Neural progenitor cell (in vitro differentiated cells): Measurements from ENCODE around the gene TMEM236. TPM values are rescaled to one million over a fixed set of nuclear protein-coding genes. Genes with fewer than 3 reads are reported as not detected.

Experiments used
- DNase-seq: peaks from one replicate; pipeline ENCODE4 v3.0.0-alpha.2; 2016; ENCODE audit warnings: low spot score
- H2AFZ ChIP-seq: fragments of 200-600 bp; sonication (generic); replicated peaks from 2 replicates; pipeline ENCODE4 v1.6.1; 2016; ENCODE audit warnings: antibody characterized with exemption
- H3F3A ChIP-seq: fragments of 200-600 bp; sonication (generic); 2 replicates; pipeline ENCODE4 v1.6.1; 2016; ENCODE audit warnings: antibody characterized with exemption, low read depth
- H3K27ac ChIP-seq: fragments of 200-600 bp; sonication (generic); 2 replicates; pipeline ENCODE4 v1.5.1; 2016; ENCODE audit warnings: mild to moderate bottlenecking
- H3K27me3 ChIP-seq: fragments of 200-600 bp; sonication (generic); 2 replicates; pipeline ENCODE4 v1.6.1; 2016; ENCODE audit warnings: mild to moderate bottlenecking, moderate library complexity
- H3K36me3 ChIP-seq: fragments of 200-600 bp; sonication (generic); 2 replicates; pipeline ENCODE4 v1.5.1; 2016
- H3K4me1 ChIP-seq: fragments of 200-600 bp; sonication (generic); 2 replicates; pipeline ENCODE4 v1.6.1; 2016; ENCODE audit warnings: mixed run types
- H3K4me2 ChIP-seq: fragments of 200-600 bp; sonication (generic); 2 replicates; pipeline ENCODE4 v1.6.1; 2016
- H3K4me3 ChIP-seq: fragments of 200-600 bp; sonication (generic); 2 replicates; pipeline ENCODE4 v1.5.1; 2016
- H3K79me2 ChIP-seq: fragments of 200-600 bp; sonication (generic); 2 replicates; pipeline ENCODE4 v1.6.1; 2016; ENCODE audit warnings: low read depth
- H3K9ac ChIP-seq: fragments of 200-600 bp; sonication (generic); 2 replicates; pipeline ENCODE4 v1.6.1; 2016
- H3K9me3 ChIP-seq: fragments of 200-600 bp; sonication (generic); 2 replicates; pipeline ENCODE4 v1.5.1; 2016; ENCODE audit warnings: low read depth
- H4K20me1 ChIP-seq: fragments of 200-600 bp; sonication (generic); 2 replicates; pipeline ENCODE4 v1.6.1; 2016; ENCODE audit warnings: low read depth
- H3K27ac Mint-ChIP-seq: 3 replicates; pipeline ENCODE4 v1.8.0; 2021; ENCODE audit warnings: mixed read lengths
- H3K27me3 Mint-ChIP-seq: 2 replicates; pipeline ENCODE4 v1.8.0; 2022; ENCODE audit warnings: low read depth, mild to moderate bottlenecking, inconsistent platforms, moderate library complexity, mixed read lengths; ENCODE audit not compliant: insufficient read depth
- H3K36me3 Mint-ChIP-seq: 3 replicates; pipeline ENCODE4 v1.8.0; 2021; ENCODE audit warnings: mixed read lengths
- H3K4me1 Mint-ChIP-seq: 3 replicates; pipeline ENCODE4 v1.8.0; 2021; ENCODE audit warnings: mixed read lengths
- H3K4me3 Mint-ChIP-seq: 3 replicates; pipeline ENCODE4 v1.8.0; 2021; ENCODE audit warnings: mild to moderate bottlenecking, moderate library complexity, mixed read lengths
- H3K9me3 Mint-ChIP-seq: 3 replicates; pipeline ENCODE4 v1.8.0; 2020; ENCODE audit warnings: mixed read lengths
- CTCF ChIP-seq: fragments of 200-600 bp; sonication (generic); IDR thresholded peaks from 2 replicates; pipeline ENCODE4 v1.5.1; 2017; ENCODE audit warnings: antibody characterized with exemption, mild to moderate bottlenecking
- EZH2 ChIP-seq: fragments of 200-600 bp; sonication (generic); IDR thresholded peaks from 2 replicates; pipeline ENCODE4 v1.6.1; 2017; ENCODE audit warnings: antibody characterized with exemption, mild to moderate bottlenecking, moderate library complexity
- EZH2phosphoT487 ChIP-seq: fragments of 200-600 bp; sonication (generic); IDR thresholded peaks from 2 replicates; pipeline ENCODE4 v1.6.1; 2017; ENCODE audit warnings: antibody characterized with exemption
- total RNA-seq: library from RNA; depleted of rRNA; stranded (reverse); fragments of >200 nt; gene quantifications from 2 replicates; pipeline ENCODE4 v1.2.3, GENCODE V29; 2015; ENCODE audit warnings: low replicate concordance

Gene TMEM236
- total RNA-seq, 1 donor from 2014 or later = not detected

- H3K4me3 ChIP-seq = no peak overlapping the region
- H3F3A ChIP-seq = no peaks in the 10 kb centered on the region
- H3K27ac ChIP-seq = no peak overlapping the region
- H2AFZ ChIP-seq = no peak overlapping the region
- no peaks in the 10 kb centered on the region for H3K4me1 Mint-ChIP-seq
- TF ChIP-seq EZH2 (no peak), CTCF (no peak), EZH2phosphoT487 (no peak)
- H3K9me3 ChIP-seq = no peaks in the 10 kb centered on the region
- peaks cover 7% of the 10 kb centered on the region for H3K9me3 Mint-ChIP-seq
- H3K27ac Mint-ChIP-seq = no peak overlapping the region
- H3K27me3 Mint-ChIP-seq = peaks cover 2% of the 10 kb centered on the region
- no peaks in the 10 kb centered on the region for H3K27me3 ChIP-seq
- H3K36me3 Mint-ChIP-seq = no peaks in the 10 kb centered on the region
- H3K9ac ChIP-seq = no peak overlapping the region
- no peak for DNase-seq
- no peaks in the 10 kb centered on the region for H4K20me1 ChIP-seq
- no peak overlapping the region for H3K4me3 Mint-ChIP-seq
- H3K79me2 ChIP-seq = no peaks in the 10 kb centered on the region
- no peaks in the 10 kb centered on the region for H3K36me3 ChIP-seq
- H3K4me2 ChIP-seq = no peak overlapping the region
- no peaks in the 10 kb centered on the region for H3K4me1 ChIP-seq
Measured at GRCh38 chr10:17793823-17794644, 42.0 kb downstream of the TMEM236 start.

DNA sequence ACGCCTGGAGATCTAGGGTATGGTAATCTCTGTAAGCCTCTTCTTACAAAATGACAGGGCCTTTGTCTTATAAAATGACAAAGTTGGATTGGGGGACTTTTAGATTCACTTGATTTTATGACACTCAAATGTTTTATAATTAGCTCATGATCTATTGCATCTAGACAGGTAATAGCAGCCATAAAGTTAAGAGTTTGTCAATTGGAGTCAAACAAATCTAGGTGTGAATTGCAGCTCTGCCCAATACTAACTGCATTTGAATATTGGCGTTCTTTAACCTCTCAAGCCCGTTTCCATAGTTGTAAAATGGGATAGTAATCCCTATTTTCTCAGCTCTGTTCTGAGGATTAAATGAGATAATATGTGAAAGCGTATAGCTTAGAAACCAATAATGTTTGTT lies 43.1 kb downstream of the TMEM236 start:
- Mint-ChIP-seq H3K4me1 (no peaks in the 10 kb centered on the region), H3K27me3 (peaks cover 2% of the 10 kb centered on the region), H3K9me3 (peaks cover 7% of the 10 kb centered on the region), H3K27ac (no peak overlapping the region), H3K36me3 (no peaks in the 10 kb centered on the region), H3K4me3 (no peak overlapping the region)
- no peaks in the 10 kb centered on the region for H3K36me3 ChIP-seq
- H3K4me2 ChIP-seq = no peak overlapping the region
- no peaks in the 10 kb centered on the region for H3K27me3 ChIP-seq
- H3K27ac ChIP-seq = no peak overlapping the region
- H2AFZ ChIP-seq = no peak overlapping the region
- no peaks in the 10 kb centered on the region for H3K4me1 ChIP-seq
- no peak overlapping the region for H3K9ac ChIP-seq
- no peaks in the 10 kb centered on the region for H3F3A ChIP-seq
- TF ChIP-seq CTCF (no peak), EZH2 (no peak), EZH2phosphoT487 (no peak)
- no peaks in the 10 kb centered on the region for H3K79me2 ChIP-seq
- DNase-seq = no peak
- no peaks in the 10 kb centered on the region for H3K9me3 ChIP-seq
- no peak overlapping the region for H3K4me3 ChIP-seq
- H4K20me1 ChIP-seq = no peaks in the 10 kb centered on the region

DNA sequence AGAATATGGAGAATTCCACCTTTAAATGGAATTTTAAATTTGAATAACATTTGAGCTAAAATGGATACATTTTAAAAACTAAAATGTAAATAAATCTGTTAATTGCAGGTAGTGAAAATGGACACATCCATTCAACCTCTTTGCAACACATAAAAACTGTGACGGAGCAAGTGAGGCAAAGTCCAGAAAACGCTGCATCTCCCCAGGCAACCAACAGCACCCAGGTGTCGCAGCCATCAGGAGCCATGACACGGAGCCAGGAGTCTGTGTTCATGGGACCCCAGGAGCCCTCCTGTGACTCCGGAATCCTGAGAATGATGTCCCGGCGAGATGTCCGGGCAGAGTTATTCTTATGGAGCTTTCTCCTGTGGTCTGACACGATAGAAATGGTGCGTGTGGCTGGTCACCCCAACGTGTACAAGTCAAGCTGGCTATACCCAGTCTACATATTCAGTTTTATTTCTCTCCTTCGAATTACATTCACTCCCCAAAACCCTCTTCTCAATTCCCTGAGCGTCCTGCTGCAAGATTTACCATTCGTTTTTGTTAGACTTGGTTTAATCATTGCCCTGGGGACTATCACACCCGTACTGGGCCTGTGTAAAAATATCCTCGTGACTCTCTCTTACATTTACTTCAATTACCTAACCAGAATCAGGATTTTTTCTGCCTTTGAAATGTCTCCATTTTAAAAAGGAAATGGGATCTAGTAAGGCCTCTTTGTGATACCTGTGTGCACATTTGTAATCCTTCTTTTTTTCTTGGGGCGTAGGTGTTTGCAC lies 44.0 kb downstream of the TMEM236 start:
- Histone ChIP-seq H3K9me3 (no peaks in the 10 kb centered on the region), H3K4me1 (no peaks in the 10 kb centered on the region), H3K36me3 (no peaks in the 10 kb centered on the region), H3K27ac (no peak overlapping the region), H3K4me2 (no peak overlapping the region), H3F3A (no peaks in the 10 kb centered on the region), H3K79me2 (no peaks in the 10 kb centered on the region), H3K9ac (no peak overlapping the region), H3K27me3 (no peaks in the 10 kb centered on the region), H3K4me3 (no peak overlapping the region), H4K20me1 (no peaks in the 10 kb centered on the region), H2AFZ (no peak overlapping the region)
- no peaks in the 10 kb centered on the region for H3K36me3 Mint-ChIP-seq
- no peak for DNase-seq
- H3K27ac Mint-ChIP-seq = no peak overlapping the region
- H3K4me1 Mint-ChIP-seq = no peaks in the 10 kb centered on the region
- no peak overlapping the region for H3K4me3 Mint-ChIP-seq
- peaks cover 2% of the 10 kb centered on the region for H3K27me3 Mint-ChIP-seq
- no peak for TF ChIP-seq EZH2phosphoT487
- no peak for TF ChIP-seq EZH2
- TF ChIP-seq CTCF = no peak
- H3K9me3 Mint-ChIP-seq = peaks cover 7% of the 10 kb centered on the region
